ENCODE measurements around the gene TMEM185B. TPM values are rescaled to one million over a fixed set of nuclear protein-coding genes. Genes with fewer than 3 reads are reported as not detected.
"Not testable (repeated sequence)": the region's sequence is repeated elsewhere in the genome, so short reads cannot be mapped to it uniquely, and the experiment has no call there.

TMEM185B gene
- total RNA-seq (2014; rRNA removed; shearing (Covaris generic)), result 48.7 and 53.8 TPM in 2 replicates
- polyA plus RNA-seq (2014; cell fraction: nucleus; rRNA removed), result 54.1 and 57.0 TPM in 2 replicates

DNA sequence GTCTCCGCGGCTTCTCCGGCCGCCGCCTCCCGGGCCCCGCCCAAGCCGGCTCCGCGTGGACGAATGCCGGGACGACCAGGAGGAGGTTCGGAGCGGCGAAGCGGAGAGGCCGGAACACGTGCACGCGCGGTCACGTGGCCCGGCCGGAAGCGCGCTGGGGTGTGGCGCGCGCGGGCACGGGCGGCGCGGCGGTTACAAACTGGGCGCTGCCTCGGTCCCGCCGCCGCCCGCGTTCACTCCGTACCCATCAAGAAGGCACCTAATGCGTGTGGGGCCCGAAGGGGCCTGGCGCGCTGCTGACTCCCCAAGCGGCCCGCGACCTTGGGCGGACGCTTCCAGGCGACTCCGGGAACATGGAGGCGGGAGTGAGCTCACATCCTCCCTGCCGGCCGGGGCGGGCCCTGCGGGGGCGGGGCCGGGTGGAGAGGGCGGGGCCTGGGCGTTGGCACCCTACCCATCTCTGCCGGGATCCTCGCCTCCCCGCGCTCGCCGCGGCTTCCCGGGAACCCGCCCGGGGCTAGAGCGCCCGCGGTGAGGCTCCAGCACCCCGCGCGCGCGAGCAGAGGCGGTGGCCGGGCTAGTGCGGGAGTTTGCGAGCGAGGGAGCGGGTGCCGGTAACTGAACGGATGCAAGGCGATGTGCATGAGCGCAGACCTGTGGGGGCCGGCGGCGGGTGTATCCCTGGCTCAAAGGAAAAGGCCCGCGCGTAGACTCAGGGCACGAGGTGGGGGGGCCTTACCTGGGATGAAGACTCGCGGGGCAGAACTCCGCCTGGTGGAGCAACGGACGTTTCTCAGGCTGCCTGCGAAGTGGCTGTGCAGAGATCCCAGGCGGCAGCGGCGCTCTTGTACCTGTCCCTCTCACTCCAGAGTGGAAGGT is at the start of gene TMEM185B:
Gene TMEM185B, minus strand, starts transcription at position 367 of the 879 bp plus-strand sequence. CDS start 424 bp downstream, outside the sequence.
- peak; percentile 82 for DNase-seq (ENCODE audit: extremely low read depth, low read depth)

- no peak for DNase-seq (ENCODE audit: extremely low read depth, low read depth)
Observed at GRCh38 chr2:120271711-120272379, 48.6 kb upstream of the TMEM185B start.

DNA sequence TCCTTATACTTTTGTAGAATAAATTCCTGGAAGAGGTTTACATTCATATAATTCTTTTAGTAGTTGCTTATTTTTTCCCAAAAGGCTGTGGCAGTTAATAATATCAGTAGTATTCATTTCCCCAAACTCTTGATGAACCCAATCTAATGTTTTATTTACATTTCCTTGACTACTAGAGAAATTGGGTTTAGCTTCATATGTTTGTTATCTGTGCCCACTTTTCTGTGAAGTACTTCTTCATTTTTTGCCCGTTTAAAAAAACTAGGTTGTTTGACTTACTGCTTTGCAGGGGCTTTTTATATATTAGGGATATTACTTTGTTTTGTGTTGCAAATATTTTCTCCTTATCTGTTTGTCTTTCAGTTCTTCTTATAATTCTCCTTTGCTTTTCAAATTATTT is 46.6 kb upstream of the TMEM185B start:
- DNase-seq (ENCODE audit: extremely low read depth, low read depth), result no peak

- DNase-seq (ENCODE audit: extremely low read depth, low read depth), result no peak
Observed at GRCh38 chr2:120269076-120269744, 46.0 kb upstream of the TMEM185B start.

DNA sequence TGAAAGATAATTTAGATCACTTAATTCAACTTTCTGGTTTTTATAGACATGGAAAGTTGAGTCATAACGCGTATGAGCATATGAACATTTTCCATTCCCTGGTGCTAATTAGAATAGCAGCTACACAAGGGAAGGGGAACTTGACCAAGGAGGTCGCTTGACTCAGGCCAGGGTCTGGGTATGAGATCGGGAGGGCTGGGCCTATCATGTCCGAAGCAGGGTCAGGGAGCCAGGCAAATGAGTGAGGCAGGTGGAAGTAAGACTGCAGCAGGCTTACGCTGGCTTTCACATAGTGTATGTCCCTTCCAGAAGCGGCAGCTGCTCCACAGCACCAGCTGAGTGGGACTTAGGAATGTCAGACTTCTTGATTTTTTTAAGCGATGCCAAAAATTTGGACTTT is 44.1 kb upstream of the TMEM185B start:
- no peak for DNase-seq (ENCODE audit: extremely low read depth, low read depth)

GRCh38 chr2:120265006-120265405 is 41.8 kb upstream of the TMEM185B start:
- no peak for DNase-seq (ENCODE audit: extremely low read depth, low read depth)

GRCh38 chr2:120262761-120263428 is 39.7 kb upstream of the TMEM185B start:
- DNase-seq (ENCODE audit: extremely low read depth, low read depth), result no peak

DNA sequence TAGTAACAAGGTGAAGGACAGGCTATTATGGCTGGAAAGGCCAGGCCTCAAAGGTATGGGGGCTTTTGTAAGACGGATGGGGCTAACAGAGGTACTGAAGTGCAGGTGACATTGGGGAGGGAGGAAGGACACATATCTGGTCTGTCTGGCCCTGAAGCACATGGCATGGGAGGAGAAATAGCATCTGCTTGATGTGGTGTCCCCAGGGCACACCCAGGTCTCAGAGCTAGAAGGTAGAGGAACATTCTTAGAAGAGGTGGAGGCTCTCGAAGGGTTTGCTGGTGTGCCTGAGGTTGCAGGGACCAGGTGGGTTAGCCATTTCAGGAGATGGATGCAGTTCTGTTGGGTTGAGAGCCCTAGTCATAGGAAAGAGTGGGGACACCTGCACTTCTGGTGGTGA is 39.0 kb upstream of the TMEM185B start:
- DNase-seq (ENCODE audit: extremely low read depth, low read depth), result no peak

- no peak for DNase-seq (ENCODE audit: extremely low read depth, low read depth)
Observed at GRCh38 chr2:120261387-120262006, 38.3 kb upstream of the TMEM185B start.

- DNase-seq (ENCODE audit: extremely low read depth, low read depth), result no peak
Observed at GRCh38 chr2:120260736-120261135, 37.5 kb upstream of the TMEM185B start.

DNA sequence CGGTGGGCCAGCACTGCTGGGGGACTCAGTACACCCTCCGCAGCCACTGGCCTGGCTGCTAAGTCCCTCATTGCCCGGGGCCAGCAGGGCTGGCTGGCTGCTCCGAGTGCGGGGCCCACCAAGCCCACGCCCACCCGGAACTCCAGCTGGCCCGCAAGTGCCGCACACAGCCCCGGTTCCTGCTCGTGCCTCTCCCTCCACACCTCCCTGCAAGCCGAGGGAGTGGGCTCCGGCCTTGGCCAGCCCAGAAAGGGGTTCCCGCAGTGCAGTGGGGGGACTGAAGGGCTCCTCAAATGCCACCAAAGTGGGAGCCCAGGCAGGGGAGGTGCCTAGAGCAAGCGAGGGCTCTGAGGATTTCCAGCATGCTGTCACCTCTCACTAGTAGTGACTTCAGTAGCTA is 36.7 kb upstream of the TMEM185B start:
- not testable (repeated sequence) for DNase-seq (ENCODE audit: extremely low read depth, low read depth)

- DNase-seq (ENCODE audit: extremely low read depth, low read depth), result no peak
Observed at GRCh38 chr2:120258196-120258595, 35.0 kb upstream of the TMEM185B start.

- DNase-seq (ENCODE audit: extremely low read depth, low read depth), result no peak
Observed at GRCh38 chr2:120257522-120257921, 34.3 kb upstream of the TMEM185B start.

- no peak for DNase-seq (ENCODE audit: extremely low read depth, low read depth)
Observed at GRCh38 chr2:120256651-120257000, 33.4 kb upstream of the TMEM185B start.

DNA sequence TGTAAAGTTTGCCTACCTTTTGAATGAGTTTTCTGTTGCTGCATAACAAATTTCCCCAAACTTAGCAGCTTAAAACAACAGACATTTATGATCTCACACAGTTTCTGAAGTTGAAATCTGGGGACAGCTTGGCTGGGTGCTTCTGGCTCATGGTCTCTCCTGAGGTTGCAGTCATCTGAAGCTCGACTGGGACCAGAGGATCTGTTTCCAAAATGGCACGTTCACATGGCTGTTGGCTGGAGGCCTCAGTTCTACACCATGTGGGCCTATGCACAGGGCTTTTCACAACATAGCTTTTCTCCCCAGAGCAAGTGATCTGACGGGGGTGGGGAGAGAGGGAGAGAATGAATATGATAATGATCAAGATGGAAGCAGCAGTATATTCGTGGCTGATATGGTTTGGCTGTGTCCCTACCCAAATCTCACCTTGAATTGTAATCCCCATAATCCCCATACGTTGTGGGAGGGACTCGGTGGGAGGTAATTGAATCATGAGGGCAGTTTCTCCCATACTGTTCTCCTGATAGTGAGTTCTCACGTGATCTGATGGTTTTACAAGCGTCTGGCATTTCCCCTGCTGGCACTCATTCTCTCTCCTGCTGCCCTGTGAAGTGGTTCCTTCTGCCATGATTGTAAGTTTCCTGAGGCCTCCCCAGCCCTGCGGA is 32.9 kb upstream of the TMEM185B start:
- no peak for DNase-seq (ENCODE audit: extremely low read depth, low read depth)

GRCh38 chr2:120255071-120255470 is 31.9 kb upstream of the TMEM185B start:
- no peak for DNase-seq (ENCODE audit: extremely low read depth, low read depth)

DNA sequence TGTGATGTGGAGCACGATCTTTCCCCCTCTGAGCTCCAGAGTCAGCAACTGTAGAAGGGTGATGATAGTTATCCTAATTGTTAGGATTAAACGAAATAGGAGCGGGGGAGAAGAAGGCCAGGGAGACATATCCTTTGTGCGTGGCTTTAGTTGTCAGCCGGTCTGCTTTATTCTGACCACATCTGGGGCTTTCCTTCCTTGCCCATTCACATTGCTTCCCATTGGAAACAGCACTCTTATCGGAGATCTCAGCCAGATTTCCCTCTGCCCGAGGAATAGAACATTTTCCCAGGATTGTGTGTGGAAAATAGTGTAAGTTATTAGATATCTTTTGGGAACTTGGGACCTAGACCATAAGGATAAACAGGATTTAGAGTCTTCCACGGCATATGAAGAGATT is 31.0 kb upstream of the TMEM185B start:
- no peak for DNase-seq (ENCODE audit: extremely low read depth, low read depth)

DNA sequence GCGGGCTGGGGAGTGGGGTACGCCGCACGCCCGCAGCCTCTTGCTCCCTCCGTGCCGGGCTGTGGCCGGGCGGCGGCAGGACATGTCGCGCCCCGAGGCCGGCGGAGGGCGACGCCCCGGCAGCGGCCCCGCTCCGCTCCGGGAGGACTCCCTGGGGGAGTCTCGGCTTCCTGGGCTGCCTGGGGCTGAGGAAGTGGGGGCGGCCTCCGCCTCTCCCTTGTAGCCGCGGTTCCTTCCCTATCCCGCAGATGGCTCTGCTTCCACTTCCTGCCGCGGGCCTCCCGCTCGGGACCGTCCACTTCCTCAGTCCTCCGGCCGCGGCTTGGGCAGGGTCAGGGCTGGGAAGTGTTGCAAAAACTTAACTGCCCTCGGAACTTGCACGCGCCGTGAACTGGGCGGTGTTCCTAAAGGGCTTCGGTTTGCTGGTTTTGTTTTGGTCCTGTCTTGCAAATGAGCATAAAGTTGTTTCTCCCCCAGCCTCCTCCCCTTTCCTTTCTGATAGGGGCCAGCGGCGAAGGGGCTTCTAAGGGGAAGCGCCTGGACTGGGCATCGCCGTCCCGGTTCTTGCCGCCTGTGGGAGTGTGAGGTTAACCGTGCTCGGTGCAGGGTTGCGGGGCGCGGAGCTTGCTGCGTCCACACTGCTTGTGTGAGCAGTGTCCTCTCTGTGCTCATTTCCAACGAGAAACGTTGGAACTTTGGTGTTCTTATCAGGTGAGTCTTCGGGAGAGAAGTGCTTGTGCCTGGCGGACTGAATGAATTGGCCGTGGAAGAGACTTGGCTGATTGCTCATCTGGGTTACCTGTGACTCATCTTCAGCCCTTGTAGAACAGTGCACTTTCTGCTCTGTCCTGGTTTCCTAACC is 30.1 kb upstream of the TMEM185B start:
- DNase-seq (ENCODE audit: extremely low read depth, low read depth), result peak; percentile 65

Measured in NCI-H460 (cell line).